Fibroblast of lung (primary cell): Measurements from ENCODE around the gene CBFB. TPM values are rescaled to one million over a fixed set of nuclear protein-coding genes. Genes with fewer than 3 reads are reported as not detected.

Experiments
- DNase-seq, 2 donors: peaks; one replicate each; pipeline versions ENCODE4 v3.0.0 to v3.0.0-alpha.2; 2010; ENCODE audit warnings: low read depth in 2 of 2
- H2AFZ ChIP-seq: 2 replicates; pipeline ENCODE4 v1.5.1; 2012; ENCODE audit warnings: low read length, control low read depth, inconsistent platforms
- H3K27ac ChIP-seq: 2 replicates; pipeline ENCODE4 v1.5.1; 2011; ENCODE audit warnings: low read length, control low read depth; ENCODE audit not compliant: insufficient read depth
- H3K27me3 ChIP-seq: 2 replicates; pipeline ENCODE4 v1.5.1; 2011; ENCODE audit warnings: mild to moderate bottlenecking, low read length; ENCODE audit not compliant: control insufficient read depth, insufficient read depth
- H3K36me3 ChIP-seq: 2 replicates; pipeline ENCODE4 v1.5.1; 2011; ENCODE audit warnings: low read length; ENCODE audit not compliant: control insufficient read depth, insufficient read depth
- H3K4me1 ChIP-seq: 2 replicates; pipeline ENCODE4 v1.5.1; 2011; ENCODE audit warnings: low read length; ENCODE audit not compliant: control insufficient read depth, insufficient read depth; ENCODE audit errors: extremely low read depth
- H3K4me2 ChIP-seq: 2 replicates; pipeline ENCODE4 v1.5.1; 2011; ENCODE audit warnings: low read length, control low read depth; ENCODE audit not compliant: insufficient read depth; ENCODE audit errors: extremely low read depth
- H3K4me3 ChIP-seq, 4 experiments: fragments of 200-600 bp in 1 of 4; sonication (generic) in 1 of 4; replicated peaks in 1 of 4; 2 replicates each; pipeline ENCODE4 v1.5.1; 2011 to 2016; ENCODE audit warnings: low read length in 4 of 4, low read depth in 3 of 4, mild to moderate bottlenecking in 3 of 4, control low read depth in 2 of 4, inconsistent platforms in 1 of 4, mixed read lengths in 1 of 4; ENCODE audit not compliant: insufficient read depth in 1 of 4; ENCODE audit errors: control extremely low read depth in 1 of 4
- H3K79me2 ChIP-seq: 2 replicates; pipeline ENCODE4 v1.5.1; 2012; ENCODE audit warnings: mild to moderate bottlenecking, low read length, inconsistent platforms; ENCODE audit not compliant: control insufficient read depth, insufficient read depth
- H3K9ac ChIP-seq: 2 replicates; pipeline ENCODE4 v1.5.1; 2011; ENCODE audit warnings: mild to moderate bottlenecking, low read length, control low read depth; ENCODE audit not compliant: insufficient read depth
- H3K9me3 ChIP-seq: 2 replicates; pipeline ENCODE4 v1.5.1; 2012; ENCODE audit warnings: low read depth, low read length; ENCODE audit not compliant: control insufficient read depth, insufficient read depth
- H4K20me1 ChIP-seq: 2 replicates; pipeline ENCODE4 v1.5.1; 2011; ENCODE audit warnings: low read length; ENCODE audit not compliant: control insufficient read depth, insufficient read depth; ENCODE audit errors: extremely low read depth
- EZH2 ChIP-seq: IDR thresholded peaks from 2 replicates; pipeline ENCODE4 v1.5.1; 2012; ENCODE audit warnings: low read length, control low read depth, mild to moderate bottlenecking; ENCODE audit errors: missing control alignments
- polyA plus RNA-seq, 2 donors: library from polyadenylated mRNA; depleted of rRNA in 1 of 2; stranded (reverse) in 1 of 2; unstranded in 1 of 2; fragments of >200 nt; gene quantifications; 2 replicates each; pipeline ENCODE4 v1.2.1, GENCODE V29; 2011 to 2012; ENCODE audit warnings: missing spikeins in 1 of 2
- total RNA-seq: library from RNA; depleted of rRNA; stranded (reverse); fragments of >200 nt; gene quantifications from 2 replicates; pipeline ENCODE4 v1.2.1, GENCODE V29; 2014
- TF ChIP-seq, protein P1 (sequence below), 2 donors: IDR thresholded peaks in 1 of 2; conservative IDR thresholded peaks in 1 of 2; 1 replicate in 1 of 2; 2 replicates in 1 of 2; pipeline ENCODE4 v1.5.1; 2011 to 2012; ENCODE audit warnings: low read length in 2 of 2, control low read depth in 1 of 2, inconsistent platforms in 1 of 2, low read depth in 1 of 2, mild to moderate bottlenecking in 1 of 2

The CBFB gene
- total and polyA plus RNA-seq, 2 donors (not counting 1 experiment from before 2014, with no cell fraction given), result 51.7 to 64.1 TPM

DNA sequence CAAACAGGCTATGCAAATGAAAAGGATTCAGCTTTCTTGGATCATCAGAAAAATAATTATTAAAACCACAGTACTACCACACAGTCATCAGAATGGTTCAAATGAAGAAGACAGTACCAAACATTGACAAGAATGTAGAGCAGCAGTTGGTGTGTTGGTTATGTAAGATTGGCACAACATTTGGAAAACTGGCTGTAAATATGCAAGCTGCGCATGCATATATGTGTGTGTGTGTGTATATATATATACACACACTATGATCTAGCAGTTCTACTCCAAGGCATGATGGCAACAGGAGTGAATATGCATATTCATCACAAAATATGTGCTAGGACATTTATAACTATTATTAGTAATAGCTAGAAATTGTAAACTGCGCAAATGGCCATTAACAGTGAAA, 46.4 kb downstream of the CBFB start:
- no peak overlapping the region for H3K27ac ChIP-seq
- no peaks in the 10 kb centered on the region for H3K79me2 ChIP-seq
- H3K4me3 ChIP-seq, result no peak overlapping the region
- H4K20me1 ChIP-seq, result no peaks in the 10 kb centered on the region
- no peak overlapping the region for H3K4me2 ChIP-seq
- H3K9me3 ChIP-seq, result no peaks in the 10 kb centered on the region
- DNase-seq, result no peak
- H3K9ac ChIP-seq, result no peak overlapping the region
- H3K27me3 ChIP-seq, result no peaks in the 10 kb centered on the region
- no peaks in the 10 kb centered on the region for H3K4me1 ChIP-seq
- TF ChIP-seq, protein P1, sequence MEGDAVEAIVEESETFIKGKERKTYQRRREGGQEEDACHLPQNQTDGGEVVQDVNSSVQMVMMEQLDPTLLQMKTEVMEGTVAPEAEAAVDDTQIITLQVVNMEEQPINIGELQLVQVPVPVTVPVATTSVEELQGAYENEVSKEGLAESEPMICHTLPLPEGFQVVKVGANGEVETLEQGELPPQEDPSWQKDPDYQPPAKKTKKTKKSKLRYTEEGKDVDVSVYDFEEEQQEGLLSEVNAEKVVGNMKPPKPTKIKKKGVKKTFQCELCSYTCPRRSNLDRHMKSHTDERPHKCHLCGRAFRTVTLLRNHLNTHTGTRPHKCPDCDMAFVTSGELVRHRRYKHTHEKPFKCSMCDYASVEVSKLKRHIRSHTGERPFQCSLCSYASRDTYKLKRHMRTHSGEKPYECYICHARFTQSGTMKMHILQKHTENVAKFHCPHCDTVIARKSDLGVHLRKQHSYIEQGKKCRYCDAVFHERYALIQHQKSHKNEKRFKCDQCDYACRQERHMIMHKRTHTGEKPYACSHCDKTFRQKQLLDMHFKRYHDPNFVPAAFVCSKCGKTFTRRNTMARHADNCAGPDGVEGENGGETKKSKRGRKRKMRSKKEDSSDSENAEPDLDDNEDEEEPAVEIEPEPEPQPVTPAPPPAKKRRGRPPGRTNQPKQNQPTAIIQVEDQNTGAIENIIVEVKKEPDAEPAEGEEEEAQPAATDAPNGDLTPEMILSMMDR (conservative IDR thresholded peaks at IDR 0.05 in 1 of 2, IDR thresholded peaks at IDR 0.05 in 1 of 2; ENCODE audit: low read depth in 1 of 2, low read length in 2 of 2), result no peak
- TF ChIP-seq EZH2, result no peak
- H2AFZ ChIP-seq, result no peak overlapping the region
- H3K36me3 ChIP-seq, result peaks cover 2% of the 10 kb centered on the region

DNA sequence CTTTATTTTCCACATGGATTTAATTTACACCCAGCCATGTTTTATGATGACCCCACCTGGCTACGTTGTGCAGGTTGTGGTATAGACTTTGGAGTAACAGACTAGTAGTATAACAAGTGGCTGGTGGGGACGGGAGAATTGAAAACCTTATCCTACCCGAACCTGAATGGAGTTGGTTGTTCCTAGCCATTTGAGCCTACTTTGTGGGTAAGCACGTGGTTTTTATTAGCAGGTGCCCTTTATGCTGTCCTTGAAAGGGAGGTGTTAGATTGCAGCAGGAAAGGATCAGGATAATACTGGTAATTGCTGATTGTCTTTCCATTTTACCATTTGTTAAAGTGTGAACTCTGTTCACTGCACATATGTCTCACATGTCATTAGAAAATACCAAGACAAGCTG, 48.9 kb downstream of the CBFB start:
- Histone ChIP-seq H3K4me3 (no peak overlapping the region), H4K20me1 (no peaks in the 10 kb centered on the region), H3K36me3 (peaks cover 2% of the 10 kb centered on the region)

DNA sequence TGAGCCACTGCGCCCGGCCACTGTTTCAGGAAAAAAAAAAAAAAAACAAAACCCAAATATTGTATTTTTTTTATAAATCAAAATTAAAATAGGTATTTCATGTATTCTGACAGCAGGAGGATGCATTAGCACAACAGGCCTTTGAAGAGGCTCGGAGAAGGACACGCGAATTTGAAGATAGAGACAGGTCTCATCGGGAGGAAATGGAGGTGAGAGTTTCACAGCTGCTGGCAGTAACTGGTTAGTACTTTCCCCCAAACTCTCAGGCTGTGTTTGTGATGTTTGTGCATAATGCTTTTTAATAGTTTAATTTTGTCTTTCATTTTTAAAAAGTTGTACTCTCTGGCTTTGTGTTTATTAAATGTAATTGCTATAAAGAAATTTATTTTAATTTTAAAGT, 53.2 kb downstream of the CBFB start:
- H3K4me1 ChIP-seq, result no peaks in the 10 kb centered on the region
- no peak overlapping the region for H3K9ac ChIP-seq
- H2AFZ ChIP-seq, result no peak overlapping the region
- no peak overlapping the region for H3K4me2 ChIP-seq
- H3K79me2 ChIP-seq, result no peaks in the 10 kb centered on the region
- no peak overlapping the region for H3K4me3 ChIP-seq
- no peak for TF ChIP-seq EZH2
- TF ChIP-seq, protein P1 (conservative IDR thresholded peaks at IDR 0.05 in 1 of 2, IDR thresholded peaks at IDR 0.05 in 1 of 2; ENCODE audit: low read depth in 1 of 2, low read length in 2 of 2), result no peak
- H3K27me3 ChIP-seq, result no peaks in the 10 kb centered on the region
- H4K20me1 ChIP-seq, result no peaks in the 10 kb centered on the region
- H3K27ac ChIP-seq, result no peak overlapping the region
- no peak for DNase-seq
- no peaks in the 10 kb centered on the region for H3K9me3 ChIP-seq
- peaks cover 2% of the 10 kb centered on the region for H3K36me3 ChIP-seq

More for the DNA sequence above, 48.9 kb downstream of the CBFB start:
- no peaks in the 10 kb centered on the region for H3K4me1 ChIP-seq
- H3K9ac ChIP-seq, result no peak overlapping the region
- H3K79me2 ChIP-seq, result no peaks in the 10 kb centered on the region
- DNase-seq, result no peak
- H3K9me3 ChIP-seq, result no peaks in the 10 kb centered on the region
- no peak overlapping the region for H2AFZ ChIP-seq
- no peaks in the 10 kb centered on the region for H3K27me3 ChIP-seq
- no peak for TF ChIP-seq EZH2
- TF ChIP-seq, protein P1 (conservative IDR thresholded peaks at IDR 0.05 in 1 of 2, IDR thresholded peaks at IDR 0.05 in 1 of 2; ENCODE audit: low read depth in 1 of 2, low read length in 2 of 2), result no peak
- H3K4me2 ChIP-seq, result no peak overlapping the region
- H3K27ac ChIP-seq, result no peak overlapping the region
